Uterus (tissue), 2 donors: ENCODE results near the gene CPE.

Experiments
- CTCF ChIP-seq, 4 experiments: fragments of 200-600 bp in 2 of 4; fragments of 450-650 bp in 2 of 4; sonication (generic) in 2 of 4; IDR thresholded peaks; one replicate each; pipeline ENCODE4 v1.5.1; 2016 to 2019; ENCODE audit warnings: antibody characterized with exemption in 4 of 4, mild to moderate bottlenecking in 2 of 4, moderate library complexity in 1 of 4
- POLR2A ChIP-seq, 2 donors: fragments of 450-650 bp; IDR thresholded peaks; one replicate each; pipeline ENCODE4 v1.6.1; 2016; ENCODE audit warnings: antibody characterized with exemption in 2 of 2, mild to moderate bottlenecking in 1 of 2, moderate library complexity in 1 of 2

- TF ChIP-seq CTCF (IDR thresholded peaks at IDR 0.05): no peak
- no peak for TF ChIP-seq POLR2A (IDR thresholded peaks at IDR 0.05)
Observed at GRCh38 chr4:165381821-165382373, 3.1 kb downstream of the CPE start.
